Measurements from ENCODE around the gene SMURF2.

- no peak for TF ChIP-seq CTCF (IDR thresholded peaks at IDR 0.05)
- no peak for TF ChIP-seq POLR2A (IDR thresholded peaks at IDR 0.05)
Observed at GRCh38 chr17:64575431-64575830, 86.7 kb downstream of the SMURF2 start.
